ENCODE data around the gene SP140L.

- no peak for TF ChIP-seq FOXK2 (IDR thresholded peaks at IDR 0.05)
- TF ChIP-seq POLR2A (IDR thresholded peaks at IDR 0.05; ENCODE audit: low read depth, low read length) = no peak
Observed at GRCh38 chr2:230383453-230383852, 56.5 kb downstream of the SP140L start.

Data from GM12878 (cell line).